Measurements from ENCODE around the gene ITGA1. TPM values are rescaled to one million over a fixed set of nuclear protein-coding genes. Genes with fewer than 3 reads are reported as not detected.

The ITGA1 gene
- total RNA-seq, 1 experiment from 2014 or later: 4.0 TPM

GRCh38 chr5:52985306-52985705 lies 197.6 kb downstream of the ITGA1 start:
- H3K9me2 ChIP-seq (ENCODE audit: insufficient read depth): no peaks in the 10 kb centered on the region
- H3K9me3 ChIP-seq (ENCODE audit: insufficient read depth, low read depth): peaks cover 6% of the 10 kb centered on the region; the same call in 1 of the 2 replicates
- no peaks in the 10 kb centered on the region for H4K20me1 ChIP-seq (ENCODE audit: insufficient read depth)
- TF ChIP-seq CTCF (conservative IDR thresholded peaks at IDR 0.05) (no peak), EZH2 (IDR thresholded peaks at IDR 0.05; ENCODE audit: low read depth) (no peak)
- BruUV-seq (replicated peaks): no TSS peak
- DNase-seq: no peak
- ChIA-PET POLR2A (ENCODE audit: unreplicated experiment) (interaction anchor here (0.6 kb wide), 1 partner anchor 22 kb away, joined by 4 read pairs; no protein-coding TSS in a partner anchor), CTCF (no interaction called here)
- no peaks in the 10 kb centered on the region for H3K27me3 ChIP-seq (ENCODE audit: insufficient read depth, low read depth)
- H3K4me2 ChIP-seq: no peak overlapping the region
- peaks cover 33% of the 10 kb centered on the region for H3F3A ChIP-seq (ENCODE audit: insufficient read depth, low read depth)
- intact Hi-C loops (cut with micrococcal nuclease; ENCODE audit: unreplicated experiment): loop anchor here (5.0 kb wide), 2 partner anchors 198 to 377 kb away; partner anchors contain the start of genes ITGA1 and PELO
- peaks cover 11% of the 10 kb centered on the region for H3K79me2 ChIP-seq (ENCODE audit: low read depth)
- no peak overlapping the region for H2AFZ ChIP-seq
- no peaks in the 10 kb centered on the region for H3K36me3 ChIP-seq (ENCODE audit: low read depth)
- H3K27ac ChIP-seq: peak overlapping the region; percentile 40; the same call in 1 of the 2 replicates
- H3K4me1 ChIP-seq (replicated peaks; ENCODE audit: insufficient read depth): peaks cover 49% of the 10 kb centered on the region
- H3K4me3 ChIP-seq: no peak overlapping the region

GRCh38 chr5:52987711-52988331 lies 200.1 kb downstream of the ITGA1 start:
- intact Hi-C loops (cut with micrococcal nuclease; ENCODE audit: unreplicated experiment): loop anchor here (1.0 to 5.0 kb wide), 5 partner anchors 39 to 374 kb away; partner anchors contain the start of genes ITGA1 and PELO
- H3K79me2 ChIP-seq (ENCODE audit: low read depth): peaks cover 36% of the 10 kb centered on the region

More at GRCh38 chr5:52987711-52988331, 200.1 kb downstream of the ITGA1 start:
- no peak overlapping the region for H2AFZ ChIP-seq
- H3K4me1 ChIP-seq (replicated peaks; ENCODE audit: insufficient read depth): peaks cover 71% of the 10 kb centered on the region
- no peaks in the 10 kb centered on the region for H3K9me2 ChIP-seq (ENCODE audit: insufficient read depth)
- ChIA-PET CTCF (no interaction called here), POLR2A (ENCODE audit: unreplicated experiment) (interaction anchor here (0.5 to 1.0 kb wide), 5 partner anchors 24 to 262 kb away, joined by 3 to 5 read pairs (median 4); no protein-coding TSS in a partner anchor)
- no peaks in the 10 kb centered on the region for H4K20me1 ChIP-seq (ENCODE audit: insufficient read depth)
- H3K36me3 ChIP-seq (ENCODE audit: low read depth): peaks cover 7% of the 10 kb centered on the region
- BruUV-seq (replicated peaks): no TSS peak
- peak overlapping the region; percentile 91 for H3K4me3 ChIP-seq
- H3K4me2 ChIP-seq: peak overlapping the region; percentile 86
- H3F3A ChIP-seq (ENCODE audit: insufficient read depth, low read depth): peaks cover 33% of the 10 kb centered on the region
- H3K27ac ChIP-seq: peak overlapping the region; percentile 95
- H3K9me3 ChIP-seq (ENCODE audit: insufficient read depth, low read depth): peaks cover 6% of the 10 kb centered on the region; the same call in 1 of the 2 replicates
- DNase-seq: peak; percentile 72 to 100
- H3K27me3 ChIP-seq (ENCODE audit: insufficient read depth, low read depth): no peaks in the 10 kb centered on the region
- TF ChIP-seq EZH2 (IDR thresholded peaks at IDR 0.05; ENCODE audit: low read depth): no peak
- TF ChIP-seq CTCF (conservative IDR thresholded peaks at IDR 0.05): no peak
